Hematopoietic multipotent progenitor cell treated with erythropoietin and hydrocortisone succinate and interleukin-3 and kit ligand, for 15 days (in vitro differentiated cells): ENCODE data around the gene KCNH3.
"Not testable (repeated sequence)": the region's sequence is repeated elsewhere in the genome, so short reads cannot be mapped to it uniquely, and the experiment has no call there.

Experiments
- DNase-seq: peaks from one replicate; pipeline ENCODE4 v3.0.0-alpha.2; 2015; ENCODE audit warnings: low spot score

Gene KCNH3, protein sequence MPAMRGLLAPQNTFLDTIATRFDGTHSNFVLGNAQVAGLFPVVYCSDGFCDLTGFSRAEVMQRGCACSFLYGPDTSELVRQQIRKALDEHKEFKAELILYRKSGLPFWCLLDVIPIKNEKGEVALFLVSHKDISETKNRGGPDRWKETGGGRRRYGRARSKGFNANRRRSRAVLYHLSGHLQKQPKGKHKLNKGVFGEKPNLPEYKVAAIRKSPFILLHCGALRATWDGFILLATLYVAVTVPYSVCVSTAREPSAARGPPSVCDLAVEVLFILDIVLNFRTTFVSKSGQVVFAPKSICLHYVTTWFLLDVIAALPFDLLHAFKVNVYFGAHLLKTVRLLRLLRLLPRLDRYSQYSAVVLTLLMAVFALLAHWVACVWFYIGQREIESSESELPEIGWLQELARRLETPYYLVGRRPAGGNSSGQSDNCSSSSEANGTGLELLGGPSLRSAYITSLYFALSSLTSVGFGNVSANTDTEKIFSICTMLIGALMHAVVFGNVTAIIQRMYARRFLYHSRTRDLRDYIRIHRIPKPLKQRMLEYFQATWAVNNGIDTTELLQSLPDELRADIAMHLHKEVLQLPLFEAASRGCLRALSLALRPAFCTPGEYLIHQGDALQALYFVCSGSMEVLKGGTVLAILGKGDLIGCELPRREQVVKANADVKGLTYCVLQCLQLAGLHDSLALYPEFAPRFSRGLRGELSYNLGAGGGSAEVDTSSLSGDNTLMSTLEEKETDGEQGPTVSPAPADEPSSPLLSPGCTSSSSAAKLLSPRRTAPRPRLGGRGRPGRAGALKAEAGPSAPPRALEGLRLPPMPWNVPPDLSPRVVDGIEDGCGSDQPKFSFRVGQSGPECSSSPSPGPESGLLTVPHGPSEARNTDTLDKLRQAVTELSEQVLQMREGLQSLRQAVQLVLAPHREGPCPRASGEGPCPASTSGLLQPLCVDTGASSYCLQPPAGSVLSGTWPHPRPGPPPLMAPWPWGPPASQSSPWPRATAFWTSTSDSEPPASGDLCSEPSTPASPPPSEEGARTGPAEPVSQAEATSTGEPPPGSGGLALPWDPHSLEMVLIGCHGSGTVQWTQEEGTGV

DNA sequence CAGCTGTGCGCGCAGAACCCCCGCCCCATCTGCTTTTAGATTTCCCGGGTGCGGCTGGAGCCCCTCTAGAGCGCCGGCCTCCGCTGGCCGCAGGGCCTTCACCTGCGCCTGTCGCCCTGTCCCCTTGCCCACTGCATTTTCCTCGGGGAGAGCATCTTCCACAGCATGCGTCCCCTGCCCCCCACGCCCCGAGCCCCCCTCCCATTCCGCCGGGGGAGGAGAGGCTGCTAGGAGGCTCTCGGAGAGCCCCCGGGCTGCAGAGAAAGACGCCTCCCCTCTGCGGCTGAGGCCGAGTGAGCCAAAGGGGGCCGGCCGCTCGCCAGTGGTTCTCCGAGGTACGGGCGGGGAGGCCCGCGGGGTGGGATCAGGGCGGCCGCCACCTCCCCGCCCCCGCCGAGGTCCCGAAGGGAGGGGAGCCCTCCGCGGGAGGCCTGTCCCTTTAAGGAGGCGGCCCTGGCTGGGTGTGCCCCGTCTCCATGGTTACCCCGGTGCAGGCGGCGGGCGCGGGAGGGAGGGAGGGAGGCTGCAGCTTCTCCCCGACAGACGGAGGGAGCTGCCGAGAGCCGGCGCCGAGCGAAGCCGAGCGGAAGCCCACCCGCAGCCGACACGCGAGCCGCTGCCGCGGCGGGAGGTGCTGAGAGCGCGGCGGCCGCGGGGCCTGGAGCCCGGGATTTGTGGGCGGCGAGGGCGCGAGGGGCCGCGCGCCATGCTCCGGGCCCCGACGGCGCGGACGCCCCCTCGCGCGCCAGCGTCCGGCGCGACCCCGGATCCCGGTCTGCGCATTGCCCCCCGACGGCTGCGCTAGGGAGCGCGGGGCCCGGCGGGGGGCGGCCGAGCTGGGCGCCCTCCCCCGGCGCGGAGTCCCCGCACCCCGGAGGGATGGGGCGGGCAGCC, at the start of gene KCNH3:
Gene KCNH3 (plus strand): TSS at position 521 of the 894 bp plus-strand sequence. CDS start 387 bp downstream, outside the sequence.
- peak; percentile 76 for DNase-seq

DNA sequence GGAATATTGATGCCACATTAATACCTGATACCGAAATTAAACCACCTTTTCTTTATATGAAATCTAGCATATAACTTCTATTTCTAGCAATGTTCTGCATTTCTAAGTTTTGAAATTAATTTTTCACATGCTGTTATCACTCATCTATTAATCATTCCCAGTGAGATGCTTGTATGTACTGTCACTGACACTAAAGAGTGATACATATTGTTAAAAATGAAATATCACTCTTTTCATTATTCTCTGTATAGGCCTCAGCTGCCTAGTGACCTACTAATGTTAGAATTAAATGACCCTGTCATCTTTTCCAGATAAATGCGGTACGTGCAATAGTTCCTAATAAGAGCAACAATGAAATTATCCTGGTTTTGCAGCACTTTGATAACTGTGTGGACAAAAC, 49.7 kb upstream of the KCNH3 start:
- no peak for DNase-seq

DNA sequence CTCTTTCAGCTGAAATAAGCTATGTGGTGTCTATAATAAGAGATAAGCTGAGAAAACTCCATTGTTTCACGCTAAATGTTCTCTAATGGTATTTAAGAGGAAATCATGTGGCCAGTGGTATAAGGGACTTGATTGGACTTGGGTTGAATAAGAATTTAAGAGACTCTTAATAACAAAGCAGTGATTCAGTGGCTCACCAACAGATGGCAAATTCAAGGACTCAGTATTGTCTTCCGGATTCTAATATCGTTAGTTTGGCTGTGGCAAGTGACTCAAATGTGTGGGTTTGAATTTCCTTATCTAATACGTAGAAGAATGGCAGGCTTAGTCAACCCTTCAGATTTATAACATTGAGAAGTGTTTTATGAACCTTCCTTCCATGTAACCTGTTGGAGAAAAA, 49.1 kb upstream of the KCNH3 start:
- no peak for DNase-seq

DNA sequence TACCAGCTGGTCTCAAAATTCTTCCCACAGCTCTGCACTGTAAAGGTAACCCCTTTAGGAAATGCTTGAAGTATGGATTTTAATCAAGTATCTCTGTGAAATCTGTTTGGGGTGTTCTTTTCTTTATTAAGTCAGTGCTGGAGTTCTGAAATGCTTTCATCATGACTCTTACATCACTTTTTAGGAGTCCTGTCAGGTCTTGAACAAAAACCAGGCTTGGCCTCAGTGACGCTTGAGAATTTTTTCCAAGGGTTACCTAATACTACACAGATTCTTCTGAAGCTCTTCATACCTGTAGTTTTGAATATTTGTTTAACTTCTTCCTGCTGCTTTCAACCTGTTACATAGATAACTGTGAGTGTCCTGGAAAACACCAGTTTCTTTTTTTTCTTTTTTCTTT, 47.0 kb upstream of the KCNH3 start:
- DNase-seq = no peak

DNA sequence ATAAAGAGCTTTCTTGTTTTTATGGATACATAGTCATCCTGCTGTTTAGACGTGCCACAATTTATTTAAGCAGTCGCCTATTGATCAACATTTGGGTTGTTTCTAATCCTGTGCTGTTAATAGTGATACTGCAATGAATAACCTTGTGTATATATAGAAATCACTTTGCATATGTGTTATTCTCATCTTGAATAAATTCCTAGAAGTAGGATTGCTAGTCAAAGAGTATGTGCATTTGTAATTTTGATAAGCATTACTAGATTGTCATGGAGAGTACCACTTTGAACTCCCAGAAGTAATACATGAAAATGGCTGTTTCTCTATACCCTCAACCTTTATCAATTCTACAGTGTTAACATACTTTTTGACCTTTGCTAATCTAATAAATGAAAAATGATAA, 44.9 kb upstream of the KCNH3 start:
- DNase-seq = no peak

DNA sequence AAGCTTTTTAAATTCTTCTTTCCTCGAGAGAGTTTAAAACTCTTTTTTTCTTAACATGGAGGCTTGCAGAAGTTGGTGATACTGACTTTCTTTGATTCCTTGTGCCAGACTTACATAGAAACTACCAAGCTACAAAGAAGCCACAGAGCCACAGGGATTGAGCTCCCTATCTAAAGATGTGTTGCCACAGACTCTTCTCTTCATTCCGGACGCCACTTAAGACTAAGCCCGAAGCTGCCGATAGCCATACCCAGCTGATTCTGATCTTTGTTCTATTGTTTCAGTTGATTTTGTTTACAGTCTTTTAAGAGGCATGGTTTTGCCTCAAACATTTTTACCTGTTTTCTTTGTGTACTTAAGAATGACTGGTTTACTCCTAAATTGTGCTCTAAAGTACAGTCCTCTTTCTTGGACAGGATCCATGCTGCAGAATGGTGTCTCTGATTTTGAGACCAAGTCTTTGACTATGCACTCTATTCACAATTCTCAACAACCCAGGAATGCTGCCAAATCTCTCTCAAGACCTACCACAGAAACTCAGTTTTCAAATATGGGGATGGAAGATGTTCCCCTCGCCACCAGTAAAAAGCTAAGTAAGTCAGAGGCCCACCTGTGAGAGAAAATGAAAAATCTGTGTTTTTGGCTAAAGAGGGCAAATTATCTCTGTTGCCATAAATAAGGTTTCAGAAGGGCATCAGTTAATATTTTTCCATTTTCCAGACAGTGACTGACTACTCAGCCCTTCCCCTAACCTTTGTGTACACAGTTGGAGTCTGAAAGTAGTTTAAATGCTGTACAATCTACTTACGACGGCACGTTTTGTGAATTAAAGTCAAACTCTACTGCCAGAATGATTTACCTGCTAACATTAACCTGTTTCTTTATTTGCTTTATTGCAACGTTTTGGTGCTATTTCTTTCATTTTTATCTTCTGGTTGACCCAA, 42.1 kb upstream of the KCNH3 start:
- DNase-seq = no peak

DNA sequence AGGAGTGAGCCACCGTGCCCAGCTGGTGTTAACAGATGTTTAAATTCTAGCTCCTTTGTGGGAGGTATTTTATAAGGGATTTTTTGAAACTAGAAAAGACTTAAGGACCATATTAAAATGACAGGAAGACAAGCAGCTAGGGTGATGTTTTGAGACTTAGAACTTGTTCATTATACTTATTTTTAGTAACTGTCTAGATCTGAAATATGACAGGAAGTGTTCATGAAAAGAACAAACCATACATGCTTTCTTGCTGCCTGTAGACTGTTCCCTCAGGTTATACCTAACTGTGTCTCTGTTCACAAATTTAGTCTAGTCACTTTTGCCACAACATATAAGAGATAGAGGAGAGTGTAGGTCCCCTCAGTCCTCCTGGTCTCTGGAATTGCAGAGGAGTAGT, 36.9 kb upstream of the KCNH3 start:
- DNase-seq = no peak

DNA sequence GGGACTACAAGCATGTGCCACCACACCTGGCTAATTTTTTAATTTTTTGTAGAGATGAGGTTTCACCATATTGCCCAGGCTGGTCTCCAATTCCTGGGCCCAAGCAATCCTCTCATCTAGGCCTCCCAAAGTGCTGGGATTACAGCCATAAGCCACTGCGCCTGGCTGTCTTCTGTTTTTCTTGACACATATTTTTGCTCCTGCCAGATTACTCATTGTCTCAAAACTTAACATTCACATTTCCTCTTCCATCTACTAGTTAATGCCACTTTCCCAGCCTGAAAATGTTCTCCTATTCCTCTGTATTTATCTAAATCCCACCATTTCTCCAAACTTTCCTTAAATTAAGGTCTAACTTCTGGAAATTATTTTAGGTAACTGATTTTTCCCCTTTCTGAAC, 36.2 kb upstream of the KCNH3 start:
- DNase-seq = no peak

DNA sequence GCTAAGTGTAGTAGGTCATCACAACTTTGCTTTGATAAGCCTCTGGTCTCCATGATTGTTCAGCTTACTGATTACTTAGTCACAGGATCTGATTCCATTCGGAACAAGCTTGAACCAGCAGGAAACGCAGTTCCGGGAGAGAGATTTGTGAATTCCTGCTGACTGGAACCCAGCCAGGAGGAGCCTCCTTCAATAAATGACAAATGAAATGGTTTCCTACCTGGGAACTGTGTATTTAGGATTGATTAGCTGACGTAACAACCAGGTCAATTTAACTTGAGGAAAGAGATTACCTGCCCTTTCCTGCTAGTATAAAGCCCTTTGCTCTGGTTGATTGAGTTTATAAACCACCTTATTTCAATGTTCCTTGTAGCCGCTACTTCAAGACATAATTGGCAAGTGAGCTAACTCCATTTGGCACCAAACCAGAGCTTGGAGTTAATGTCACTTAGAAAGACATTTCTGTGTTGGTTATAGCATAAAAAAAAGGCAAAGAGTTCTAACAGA, 35.1 kb upstream of the KCNH3 start:
- DNase-seq = no peak

DNA sequence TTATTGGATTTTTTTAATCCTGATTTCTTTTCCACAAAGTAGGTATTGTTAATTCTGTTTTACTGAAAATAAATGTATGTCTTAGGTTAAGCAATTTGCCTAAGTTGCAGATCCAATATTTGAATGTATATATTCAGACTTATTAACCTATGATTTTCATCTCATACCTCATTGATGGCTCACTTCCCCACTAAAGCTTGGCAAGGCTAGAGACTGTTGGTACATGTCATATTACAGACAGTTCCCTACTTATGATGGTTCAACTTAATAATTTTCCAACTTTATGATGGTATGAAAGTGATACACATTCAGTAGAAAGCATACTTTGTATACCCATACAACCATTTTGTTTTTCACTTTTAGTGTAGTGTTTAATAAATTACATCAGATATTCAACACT, 33.2 kb upstream of the KCNH3 start:
- DNase-seq = no peak

DNA sequence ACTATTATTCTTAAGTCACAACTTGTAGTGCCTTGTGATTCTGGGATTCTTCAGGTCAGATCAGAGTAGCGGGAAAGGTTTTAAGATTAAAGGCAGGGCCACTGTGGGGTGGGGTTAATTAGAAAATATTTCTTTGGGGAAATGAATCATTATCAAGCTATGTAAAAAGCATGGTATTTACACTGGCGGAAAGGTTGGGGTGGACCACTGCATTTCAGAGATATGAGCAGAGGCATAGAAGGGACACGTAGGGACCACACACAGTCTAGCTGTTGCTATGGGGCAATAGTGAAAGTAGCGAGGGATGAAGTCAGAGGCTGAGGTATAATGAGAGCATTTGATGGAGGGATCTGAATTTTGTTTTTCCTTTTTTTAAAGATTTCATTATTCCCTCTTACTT, 31.7 kb upstream of the KCNH3 start:
- DNase-seq = no peak

DNA sequence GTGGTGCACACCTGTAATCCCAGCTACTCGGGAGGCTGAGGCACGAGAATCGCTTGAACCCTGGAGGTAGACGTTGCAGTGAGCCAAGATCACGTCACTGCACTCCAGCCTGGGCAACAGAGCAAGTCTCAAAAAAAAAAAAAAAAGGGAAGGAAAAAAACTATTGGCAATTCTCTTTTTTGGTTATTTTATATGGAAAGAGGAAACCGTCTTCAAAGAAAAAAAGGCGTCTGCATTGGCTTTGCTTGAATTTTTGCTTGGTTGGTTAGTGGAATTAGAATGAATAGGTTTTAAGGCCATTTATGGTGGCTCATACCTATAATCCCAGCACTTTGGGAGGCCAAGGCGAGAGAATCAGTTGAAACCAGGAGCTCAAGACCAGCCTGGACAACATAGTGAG, 29.1 kb upstream of the KCNH3 start:
- DNase-seq = not testable (repeated sequence)

DNA sequence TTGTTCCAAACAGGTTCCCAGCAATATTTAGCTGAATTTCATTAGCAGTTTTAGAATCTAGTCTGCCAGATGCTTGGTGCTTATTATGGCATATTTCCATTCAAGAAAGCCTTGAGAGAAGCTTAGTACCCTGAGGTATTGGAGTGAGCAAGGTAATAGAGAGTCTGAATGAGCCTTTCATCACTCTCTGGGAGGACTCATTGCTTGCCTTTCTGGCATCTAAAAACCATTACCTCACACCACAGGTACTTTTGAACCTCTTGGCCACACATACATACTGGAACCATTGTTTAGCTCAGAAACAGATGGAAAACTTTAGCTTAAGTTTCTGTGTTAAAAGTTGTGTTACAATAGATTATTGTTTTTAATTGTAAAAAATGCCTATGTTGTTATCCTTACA, 27.4 kb upstream of the KCNH3 start:
- DNase-seq = no peak

DNA sequence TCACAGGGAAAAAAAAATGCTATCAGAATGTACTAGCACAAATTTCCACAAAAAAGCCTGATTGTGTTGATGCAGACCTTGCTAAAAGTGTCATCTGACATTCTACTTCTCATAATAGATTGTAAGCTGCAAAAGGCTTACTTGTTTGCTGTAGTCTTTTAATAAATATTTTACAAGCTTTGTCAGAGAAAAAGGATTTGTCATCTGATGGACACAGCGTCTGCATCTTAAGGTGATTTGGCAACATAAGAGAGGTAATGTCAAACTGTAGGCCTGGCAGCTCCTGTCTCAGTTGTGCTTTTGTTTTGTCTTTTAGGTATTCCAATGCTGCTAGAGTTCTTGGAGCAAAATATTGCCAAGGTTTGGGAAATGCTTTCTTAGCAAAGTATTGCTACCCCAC, 26.3 kb upstream of the KCNH3 start:
- DNase-seq = no peak

DNA sequence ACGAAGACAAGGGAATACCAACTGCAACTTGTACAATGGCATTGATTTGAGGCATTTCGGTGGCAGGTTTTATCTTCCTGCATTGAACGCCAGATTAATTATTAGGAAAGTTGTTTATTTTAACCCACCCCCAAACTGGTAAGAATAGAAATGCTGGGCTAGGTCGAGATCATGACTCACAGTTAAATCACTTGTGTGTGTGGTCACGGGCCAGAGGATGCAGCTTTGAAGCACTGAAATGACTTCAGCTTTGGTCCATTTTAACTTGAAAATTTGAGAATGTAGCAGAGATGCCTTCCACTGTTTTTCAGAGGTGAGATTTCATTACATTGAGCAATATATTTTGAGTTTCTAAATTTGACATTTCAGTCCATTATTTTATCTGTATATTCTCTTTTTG, 23.6 kb upstream of the KCNH3 start:
- DNase-seq = no peak

DNA sequence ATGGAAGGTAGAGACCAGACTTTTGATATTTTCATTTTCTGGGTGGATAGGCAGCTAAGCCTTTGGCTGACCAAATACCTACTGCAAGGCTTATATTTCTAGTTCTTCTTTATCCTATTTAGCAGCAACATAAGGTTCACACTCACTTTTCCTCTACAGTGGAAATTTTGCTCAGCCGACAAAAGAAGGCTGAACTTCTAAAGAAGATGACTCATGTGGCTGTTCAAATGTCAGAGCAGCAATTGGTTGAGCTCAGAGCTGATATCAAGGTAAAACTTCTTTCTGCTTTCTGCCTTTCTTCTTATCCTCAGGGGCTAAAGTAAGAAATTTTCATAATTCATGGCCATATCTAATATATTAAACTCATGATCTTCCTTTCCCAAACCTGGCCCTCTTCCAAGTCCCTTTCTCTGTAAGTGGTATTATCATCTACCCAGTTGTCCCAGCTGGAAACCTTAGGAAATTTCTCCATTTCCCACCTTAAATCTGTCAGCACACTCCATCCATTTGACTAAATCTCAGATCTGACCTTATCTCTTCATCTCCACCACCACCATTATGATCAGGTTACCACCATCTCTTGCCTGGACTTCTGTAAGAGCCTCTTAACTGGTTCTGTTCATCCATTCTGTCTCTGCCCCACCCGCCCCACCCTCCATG, 19.8 kb upstream of the KCNH3 start:
- no peak for DNase-seq

DNA sequence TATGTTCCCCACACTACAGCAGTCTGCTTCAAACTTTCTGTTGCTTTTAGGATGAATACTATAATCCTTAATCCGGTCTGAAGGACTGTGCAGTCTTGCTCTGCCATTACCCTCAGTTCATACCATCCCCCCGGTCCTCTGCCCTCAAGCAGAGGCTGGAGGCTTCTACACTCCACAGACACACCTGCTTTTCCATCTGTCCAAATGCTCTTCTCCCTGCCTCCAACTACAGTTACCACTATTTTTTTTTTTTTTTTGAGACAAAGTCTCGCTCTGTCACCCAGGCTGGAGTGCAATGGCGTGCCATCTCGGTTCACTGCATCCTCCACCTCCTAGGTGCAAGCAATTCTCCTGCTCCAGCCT, 19.3 kb upstream of the KCNH3 start:
- no peak for DNase-seq

DNA sequence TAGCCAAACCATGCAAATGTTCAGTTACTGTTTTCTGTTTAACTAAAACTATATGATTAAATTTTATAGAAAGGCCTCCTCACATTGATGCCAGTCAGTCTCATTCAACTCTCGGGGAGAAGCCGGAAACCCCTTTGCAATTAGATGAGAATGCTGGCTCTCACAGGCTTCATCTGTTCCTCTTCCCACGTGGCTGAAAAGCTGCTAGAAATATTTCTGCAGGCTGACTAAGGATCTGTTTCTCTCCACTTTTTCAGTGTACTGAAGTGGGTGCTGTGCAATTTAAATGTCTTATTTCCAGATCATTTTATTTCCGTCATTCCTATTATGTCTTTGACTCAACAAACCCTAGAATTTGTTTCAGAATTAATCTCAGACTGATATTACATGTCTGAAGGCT, 17.4 kb upstream of the KCNH3 start:
- no peak for DNase-seq

DNA sequence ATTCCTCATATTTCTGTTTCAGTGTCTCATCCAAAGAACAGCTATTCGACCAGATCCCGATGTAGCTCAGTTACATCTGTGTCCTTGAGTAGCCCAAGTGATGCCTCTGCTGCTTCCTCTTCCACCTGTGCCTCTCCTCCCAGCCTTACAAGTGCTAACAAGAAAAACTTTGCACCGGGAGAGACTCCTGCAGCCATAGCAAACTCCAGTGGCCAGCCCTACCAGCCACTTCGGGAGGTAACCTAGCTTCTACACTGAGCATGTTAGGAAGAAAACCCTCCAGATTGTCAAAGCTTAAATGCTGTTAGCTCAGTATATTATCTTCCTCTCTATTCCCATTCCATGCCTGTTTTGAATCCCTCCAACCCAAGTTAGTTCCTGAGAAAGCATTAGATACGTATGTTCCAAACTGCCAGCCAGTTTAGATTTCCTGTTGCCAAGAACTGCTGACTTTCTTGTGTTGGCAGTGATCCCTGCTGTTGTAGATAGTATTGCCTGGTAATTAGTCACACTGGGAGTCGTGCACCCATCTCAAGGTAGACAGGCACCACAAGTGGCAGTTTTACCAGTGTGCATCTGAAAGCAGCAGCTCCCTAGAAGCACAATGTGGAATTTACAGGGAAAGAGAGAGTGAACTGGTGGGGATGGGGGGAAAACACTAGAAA, 14.0 kb upstream of the KCNH3 start:
- DNase-seq = no peak
